ACHN (cell line): ENCODE data around the gene SPRED1.
A peak's percentile ranks its signal among the peaks of the same experiment; 100 is the strongest.

Experiments used
- DNase-seq: peaks from one replicate; pipeline ENCODE4 v3.0.0-alpha.2; 2015
- in situ Hi-C: cut with HindIII; loops from 2 replicates; pipeline ENCODE4 v1.10.0; 2017; ENCODE audit warnings: low sequenced_read_pairs, low pct_ligation_motif_present, low pct_unique_long_range_greater_than_20kb

The SPRED1 gene

GRCh38 chr15:38320866-38321265, 68.2 kb downstream of the SPRED1 start:
- DNase-seq: no peak
- in situ Hi-C loops: no loop called here

- no peak for DNase-seq
Observed at GRCh38 chr15:38323895-38324294, 71.3 kb downstream of the SPRED1 start.

GRCh38 chr15:38324939-38325647, 72.5 kb downstream of the SPRED1 start:
- DNase-seq: no peak
- in situ Hi-C loops: no loop called here

More at GRCh38 chr15:38323895-38324294, 71.3 kb downstream of the SPRED1 start:
- in situ Hi-C loops: no loop called here

- DNase-seq: no peak
- in situ Hi-C loops: no loop called here
Observed at GRCh38 chr15:38325648-38325990, 73.0 kb downstream of the SPRED1 start.

- in situ Hi-C loops: no loop called here
- no peak for DNase-seq
Observed at GRCh38 chr15:38332711-38333110, 80.1 kb downstream of the SPRED1 start.

GRCh38 chr15:38335116-38335515, 82.5 kb downstream of the SPRED1 start:
- no peak for DNase-seq
- in situ Hi-C loops: no loop called here

- no peak for DNase-seq
- in situ Hi-C loops: no loop called here
Observed at GRCh38 chr15:38344351-38344750, 91.7 kb downstream of the SPRED1 start.

- in situ Hi-C loops: no loop called here
- DNase-seq: no peak
Observed at GRCh38 chr15:38349251-38349650, 96.6 kb downstream of the SPRED1 start.

- DNase-seq: no peak
- in situ Hi-C loops: no loop called here
Observed at GRCh38 chr15:38351466-38351865, 98.8 kb downstream of the SPRED1 start.

GRCh38 chr15:38354315-38354929, 101.8 kb downstream of the SPRED1 start:
- in situ Hi-C loops: no loop called here
- DNase-seq: peak; percentile 74

- in situ Hi-C loops: no loop called here
Observed at GRCh38 chr15:38362355-38362754, 109.7 kb downstream of the SPRED1 start.

GRCh38 chr15:38367476-38367875, 114.8 kb downstream of the SPRED1 start:
- no peak for DNase-seq
- in situ Hi-C loops: no loop called here

More at GRCh38 chr15:38362355-38362754, 109.7 kb downstream of the SPRED1 start:
- no peak for DNase-seq

GRCh38 chr15:38369936-38370478, 117.4 kb downstream of the SPRED1 start:
- in situ Hi-C loops: no loop called here
- no peak for DNase-seq

- DNase-seq: no peak
- in situ Hi-C loops: no loop called here
Observed at GRCh38 chr15:38373016-38373415, 120.4 kb downstream of the SPRED1 start.

GRCh38 chr15:38374029-38374428, 121.4 kb downstream of the SPRED1 start:
- DNase-seq: no peak
- in situ Hi-C loops: no loop called here

- DNase-seq: no peak
- in situ Hi-C loops: no loop called here
Observed at GRCh38 chr15:38374556-38374955, 121.9 kb downstream of the SPRED1 start.

GRCh38 chr15:38376081-38376480, 123.4 kb downstream of the SPRED1 start:
- no peak for DNase-seq
- in situ Hi-C loops: no loop called here

- in situ Hi-C loops: no loop called here
- DNase-seq: no peak
Observed at GRCh38 chr15:38377636-38378035, 125.0 kb downstream of the SPRED1 start.

GRCh38 chr15:38378161-38378560, 125.5 kb downstream of the SPRED1 start:
- no peak for DNase-seq
- in situ Hi-C loops: no loop called here

GRCh38 chr15:38389924-38390542, 137.4 kb downstream of the SPRED1 start:
- peak; percentile 52 for DNase-seq
- in situ Hi-C loops: no loop called here
